GM21526 (cell line): ENCODE results near the gene CTBP1.

Experiments used
- ATAC-seq: cut with Tn5 transposase; IDR thresholded peaks from one replicate; pipeline ENCODE4 v1.9.1; 2021; ENCODE audit warnings: moderate library complexity; ENCODE audit not compliant: unreplicated experiment, low FRiP score

Gene CTBP1

DNA sequence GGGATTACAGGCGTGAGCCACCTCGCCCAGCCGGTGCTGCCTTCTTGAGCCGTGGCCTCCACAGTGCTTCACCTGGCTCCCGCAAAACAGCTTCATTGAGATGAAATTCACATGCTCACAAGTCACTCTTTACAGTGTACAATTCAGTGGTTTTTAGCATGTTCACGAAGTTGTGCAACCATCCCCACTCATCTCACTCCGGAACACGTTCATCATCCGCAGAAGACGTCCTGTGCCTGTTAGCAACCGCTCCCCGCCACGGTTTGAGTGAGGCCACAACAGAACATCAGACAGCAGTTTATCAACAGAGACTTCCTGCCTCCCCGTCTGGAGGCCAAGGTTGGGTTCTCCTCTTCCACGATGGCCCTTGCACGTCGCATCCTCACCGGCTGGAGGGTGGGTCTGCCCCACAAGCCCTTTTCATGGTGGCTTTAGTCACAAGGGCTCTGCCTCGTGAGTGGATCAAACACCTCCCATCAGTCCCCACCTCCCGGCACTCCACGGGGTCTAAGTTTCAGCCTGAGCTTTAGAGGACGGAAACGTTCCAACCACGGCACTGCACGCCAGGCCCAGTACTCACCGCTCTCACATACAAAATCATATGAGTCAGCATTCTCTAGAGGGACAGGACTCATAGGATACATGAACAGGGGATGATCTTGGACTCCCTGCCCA, 46.9 kb downstream of the CTBP1 start:
- no peak for ATAC-seq

DNA sequence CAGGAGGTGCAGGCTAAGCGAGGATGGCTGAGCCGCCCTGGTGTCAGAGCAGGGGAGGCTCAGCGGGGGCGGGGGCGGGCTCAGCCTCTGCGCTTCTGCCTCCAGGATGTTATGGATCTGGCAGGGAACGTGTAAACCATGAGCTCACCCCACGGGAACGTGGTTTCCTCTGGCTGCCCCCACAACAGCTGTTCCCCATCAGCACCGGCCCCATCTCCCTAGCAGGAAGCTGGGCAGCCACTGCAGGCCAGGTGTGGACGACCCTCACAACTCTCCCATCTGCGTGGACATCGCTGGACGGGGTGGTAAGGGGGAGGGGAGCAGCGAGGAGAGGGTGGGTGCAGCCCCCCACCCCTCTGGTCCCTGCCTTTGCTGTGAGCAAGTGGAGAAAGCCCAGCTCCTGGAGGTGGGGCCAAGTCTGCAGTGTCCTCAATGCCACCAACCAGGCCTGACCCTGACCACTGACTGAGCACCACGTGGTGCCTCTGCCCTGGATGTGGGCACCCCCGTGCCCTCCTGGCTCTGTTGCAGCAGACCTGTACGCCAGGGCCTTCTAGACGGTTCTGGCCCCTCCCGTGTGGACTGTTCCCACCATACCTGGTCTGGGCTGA, 48.4 kb downstream of the CTBP1 start:
- ATAC-seq, result no peak

DNA sequence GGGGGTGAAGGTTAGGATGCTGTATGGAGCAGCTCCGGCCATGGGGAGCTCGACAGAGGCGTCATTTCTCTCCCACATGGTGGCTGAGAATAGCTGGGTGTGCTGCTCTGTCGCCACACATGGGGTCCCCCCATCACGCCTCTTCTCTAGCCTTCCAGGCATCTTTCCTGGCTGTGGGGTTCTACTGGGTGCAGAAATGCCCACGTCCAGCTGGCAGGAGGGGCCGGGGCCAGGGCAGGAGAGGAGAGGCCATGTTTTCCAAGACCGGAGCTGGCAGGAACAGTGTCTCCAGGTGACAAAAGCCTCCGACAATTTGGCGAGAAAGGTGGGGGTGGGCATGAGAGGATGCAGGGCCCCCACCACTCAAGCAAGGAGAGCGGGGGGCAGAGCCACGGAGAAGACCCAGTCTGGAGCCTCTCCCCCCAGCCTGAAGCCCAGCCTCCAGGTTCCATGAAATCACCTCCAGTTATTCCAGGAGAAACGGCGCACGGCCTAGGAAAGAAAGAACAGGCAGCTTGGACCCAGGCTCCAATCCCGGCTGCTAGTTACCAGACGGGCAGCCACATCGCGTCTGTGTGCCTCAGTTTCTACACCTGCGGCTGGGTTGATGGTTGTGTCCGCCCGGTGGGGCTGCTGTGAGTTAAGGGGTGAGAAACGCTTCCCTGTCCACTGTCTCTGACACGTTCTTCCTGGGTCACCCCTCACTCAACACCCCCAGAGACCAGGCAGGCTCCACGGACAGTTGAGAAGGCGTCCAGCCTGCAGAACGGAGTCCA, 49.2 kb downstream of the CTBP1 start:
- ATAC-seq, result no peak

DNA sequence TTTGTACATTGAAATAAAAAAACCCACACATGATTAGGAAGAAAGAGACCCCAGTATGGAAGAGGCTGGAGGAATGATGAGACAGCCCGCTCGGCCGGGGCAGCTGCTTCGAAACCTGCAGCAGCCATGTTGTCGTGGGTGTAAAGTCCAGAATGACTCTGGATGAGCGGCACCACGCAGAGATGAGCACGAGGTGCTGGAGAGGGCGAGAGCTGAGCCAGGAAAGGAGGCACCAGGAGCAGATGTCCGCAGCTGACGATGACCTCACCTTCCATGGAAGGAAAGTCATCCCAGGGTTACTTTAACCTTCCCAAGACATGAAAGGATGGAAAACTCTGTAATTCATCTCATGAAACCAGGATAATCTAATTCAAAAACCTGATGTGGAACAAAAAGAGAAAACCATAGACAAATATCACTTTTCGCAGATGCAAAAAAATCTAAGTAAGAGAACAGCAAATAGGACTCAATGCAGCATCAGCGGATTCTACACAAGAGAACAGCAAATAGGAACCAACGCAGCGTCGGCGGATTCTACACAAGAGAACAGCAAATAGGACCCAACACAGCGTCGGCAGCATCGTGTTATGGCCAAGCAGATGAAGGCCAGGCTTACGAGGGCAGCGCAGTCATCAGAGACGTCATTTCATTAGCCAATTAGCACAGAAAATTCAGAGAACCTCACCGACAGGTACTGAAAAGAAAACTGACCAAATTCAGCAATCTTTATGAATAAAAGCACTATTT, 50.7 kb downstream of the CTBP1 start:
- ATAC-seq, result no peak

DNA sequence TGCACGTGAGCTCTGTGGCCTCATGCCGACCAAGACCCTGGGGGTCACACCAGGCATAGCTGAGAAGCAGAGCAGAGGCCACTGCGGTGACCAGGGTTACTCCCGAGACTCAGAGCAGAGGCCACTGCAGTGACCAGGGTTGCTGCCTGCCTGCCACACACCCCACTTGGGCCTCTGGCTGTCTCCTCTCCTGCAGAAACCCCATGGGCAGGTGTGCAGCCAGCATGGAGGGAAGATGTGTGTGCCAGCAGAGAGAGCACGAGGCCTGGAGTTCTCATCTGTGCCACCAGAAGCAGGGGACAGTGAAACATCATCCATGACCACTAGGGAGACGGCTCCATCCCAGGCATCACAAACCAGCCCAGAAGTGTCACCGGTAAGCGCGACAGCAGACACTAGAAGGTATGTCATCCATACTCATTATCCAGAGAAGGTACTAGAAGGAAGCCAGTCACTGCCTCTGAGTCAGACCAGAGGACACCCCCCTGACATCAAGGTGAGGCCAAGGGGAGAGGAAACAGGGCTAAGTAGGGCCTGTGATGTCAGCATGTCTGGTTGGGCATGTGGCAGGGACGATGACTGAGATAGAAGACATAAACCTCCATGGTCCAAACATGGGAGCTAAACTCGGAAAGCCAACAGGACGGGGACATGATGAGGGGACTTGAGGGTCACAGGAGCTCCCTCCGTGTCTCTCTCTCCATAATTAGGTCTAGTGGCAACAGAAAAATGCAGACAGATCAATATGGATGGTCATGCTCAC, 52.3 kb downstream of the CTBP1 start:
- ATAC-seq, result no peak

DNA sequence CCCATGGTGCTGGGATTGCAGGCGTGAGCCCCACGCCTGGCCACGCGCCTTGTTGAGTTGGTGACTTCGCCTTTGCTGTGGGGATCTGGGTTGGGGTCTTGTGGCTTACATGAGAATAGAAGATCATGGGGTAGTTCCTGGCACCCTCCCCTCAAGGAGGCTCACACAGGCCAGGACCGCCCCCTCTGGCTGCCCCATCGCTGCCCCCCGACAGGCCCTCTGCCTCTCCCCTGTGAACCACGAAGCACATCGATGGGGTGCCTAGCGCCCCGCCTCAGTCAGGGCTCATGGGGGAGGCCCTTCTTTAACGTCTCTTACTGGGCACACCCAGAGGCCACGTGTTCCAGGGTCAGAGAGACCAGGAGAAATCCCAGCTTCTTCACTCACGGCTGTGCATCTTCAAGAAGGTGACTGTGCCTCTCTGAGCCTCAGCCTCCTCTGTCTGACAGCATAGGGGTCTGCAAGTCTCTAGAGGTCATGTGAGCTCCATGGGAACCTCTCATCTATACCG, 53.0 kb downstream of the CTBP1 start:
- no peak for ATAC-seq

DNA sequence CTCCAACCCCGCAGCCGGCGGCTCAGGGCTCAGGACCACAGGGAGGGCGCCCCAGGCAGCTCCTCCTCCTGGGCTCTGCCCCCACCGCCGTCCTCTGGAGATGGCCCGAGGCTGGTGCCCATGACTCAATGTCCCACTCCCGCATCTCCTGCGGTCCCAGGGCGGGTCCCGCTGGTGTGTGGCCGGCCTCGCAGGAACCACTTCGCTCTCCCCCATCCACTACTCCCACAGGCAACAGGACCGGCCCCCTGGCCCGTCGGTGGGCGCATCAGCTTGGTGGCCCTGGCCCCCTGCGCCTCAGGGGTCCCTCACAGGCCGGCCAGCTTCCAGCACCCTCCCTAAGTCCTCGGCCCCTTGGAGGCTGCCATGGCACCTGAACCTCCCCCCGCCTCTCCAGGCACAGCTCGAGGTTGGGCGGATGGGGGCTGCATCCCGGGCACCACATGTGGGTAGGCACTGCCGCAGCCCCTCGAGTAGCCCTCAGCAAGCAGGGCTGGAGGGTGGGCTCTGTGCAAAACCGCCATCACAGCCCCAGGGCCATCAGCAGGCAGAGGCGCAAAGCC, 53.7 kb downstream of the CTBP1 start:
- ATAC-seq, result no peak

DNA sequence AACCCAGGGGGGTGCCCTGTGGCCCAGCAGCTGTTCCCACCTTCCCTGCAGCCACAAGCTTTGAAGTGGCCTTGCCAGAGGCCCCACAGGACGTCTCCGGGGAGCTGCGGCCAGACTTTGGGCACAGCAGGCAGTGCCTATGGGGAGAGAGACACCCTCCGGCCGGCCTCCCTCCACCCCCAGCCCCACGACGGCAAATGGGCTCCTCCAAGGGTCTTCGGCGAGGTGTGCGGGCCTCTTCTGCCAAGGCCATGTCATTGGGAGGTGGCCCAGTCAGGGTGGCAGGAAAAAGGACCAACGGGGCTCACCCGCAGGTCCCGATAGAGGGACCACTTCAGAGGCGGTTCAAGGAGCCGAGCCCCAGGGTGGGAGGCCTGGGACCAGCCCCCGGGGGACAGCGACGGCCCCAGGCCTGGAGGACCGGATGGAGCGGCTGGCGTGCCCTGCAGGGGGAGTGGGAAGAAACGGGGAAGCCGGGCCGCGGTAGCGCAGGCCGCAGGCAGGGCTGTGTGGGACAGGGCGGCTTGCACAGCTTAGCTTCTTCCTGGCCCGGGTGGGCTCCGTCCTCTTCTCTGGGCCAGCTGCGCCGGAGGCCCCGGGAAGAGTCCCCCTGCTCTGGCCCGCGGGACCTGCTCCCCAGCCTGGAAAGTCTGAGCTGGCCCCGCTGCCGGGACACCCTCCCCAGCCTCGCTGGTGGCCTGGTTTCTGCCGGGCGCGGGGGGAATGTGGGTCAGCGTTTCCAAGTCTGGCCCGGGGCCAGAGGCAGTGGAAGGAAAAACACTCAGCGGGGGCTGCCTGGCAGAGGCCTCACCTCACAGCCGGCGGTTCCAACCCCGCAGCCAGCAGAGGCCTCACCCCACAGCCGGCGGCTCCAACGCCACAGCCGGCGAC, 54.7 kb downstream of the CTBP1 start:
- ATAC-seq, result no peak

DNA sequence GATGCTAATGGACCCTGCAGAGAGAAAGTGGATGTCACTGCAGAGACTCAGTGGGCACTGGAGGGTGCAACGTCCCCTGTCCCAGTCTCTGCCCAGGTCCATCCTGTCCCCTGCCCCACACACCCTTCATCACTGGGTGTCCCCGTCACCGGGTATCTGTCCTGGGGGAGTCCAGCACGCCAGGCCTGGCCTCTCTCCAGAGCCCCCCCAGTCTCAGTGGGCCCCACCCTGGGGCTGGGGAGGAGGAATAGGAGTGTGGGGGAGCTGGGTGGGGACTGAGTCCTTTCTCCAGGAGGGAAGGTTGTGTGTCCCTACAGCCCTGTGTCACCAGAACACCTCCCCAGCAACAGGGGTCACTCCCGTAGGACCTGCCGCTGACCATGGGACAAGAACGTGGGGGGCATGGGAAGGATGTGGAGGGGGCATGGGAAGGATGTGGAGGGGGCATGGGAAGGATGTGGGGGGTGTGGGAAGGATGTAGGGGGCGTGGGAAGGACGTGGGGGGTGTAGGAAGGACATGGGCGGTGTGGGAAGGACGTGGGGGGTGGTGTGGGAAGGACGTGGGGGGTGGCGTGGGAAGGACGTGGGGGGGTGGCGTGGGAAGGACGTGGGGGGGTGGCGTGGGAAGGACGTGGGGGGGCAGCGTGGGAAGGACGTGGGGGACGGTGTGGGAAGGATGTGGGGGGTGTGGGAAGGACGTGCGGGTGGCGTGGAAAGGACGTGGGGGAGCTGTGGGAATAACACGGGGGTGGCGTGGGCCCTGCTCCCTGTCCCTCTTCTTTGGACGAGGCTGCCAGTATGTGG, 55.5 kb downstream of the CTBP1 start:
- no peak for ATAC-seq

DNA sequence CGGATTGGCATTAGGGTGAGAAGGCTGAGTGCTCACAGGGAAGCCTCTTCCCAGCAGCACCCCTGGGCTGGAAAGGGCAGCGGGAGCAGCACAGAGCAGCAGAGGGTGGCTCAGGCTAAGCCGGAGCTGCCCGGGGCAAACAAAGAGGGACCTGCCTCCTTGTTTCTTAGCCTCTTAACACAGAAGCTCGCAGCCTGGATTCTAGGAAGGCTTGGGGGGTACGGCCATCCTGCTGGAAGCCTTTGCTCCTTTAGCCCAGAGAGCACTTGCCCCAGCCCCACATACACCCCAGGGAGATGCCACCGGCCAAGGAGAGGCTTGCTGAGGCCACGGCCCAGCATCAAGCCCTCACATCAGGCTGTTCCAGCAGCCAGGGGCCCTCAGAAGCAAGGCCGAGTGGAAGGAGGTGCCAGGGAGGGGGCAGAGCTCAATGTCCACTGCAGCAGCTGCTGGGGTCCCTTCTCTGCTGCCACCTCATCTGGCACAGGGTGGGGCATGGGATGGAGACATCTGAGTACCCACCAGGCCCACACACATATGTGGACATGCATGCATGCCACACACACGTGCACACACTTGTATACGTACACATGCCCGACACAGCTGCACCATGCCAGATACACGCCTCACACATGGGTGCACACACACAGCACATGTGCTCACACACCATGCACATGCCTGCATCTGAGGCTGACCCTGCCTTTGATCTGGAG, 56.3 kb downstream of the CTBP1 start:
- no peak for ATAC-seq

DNA sequence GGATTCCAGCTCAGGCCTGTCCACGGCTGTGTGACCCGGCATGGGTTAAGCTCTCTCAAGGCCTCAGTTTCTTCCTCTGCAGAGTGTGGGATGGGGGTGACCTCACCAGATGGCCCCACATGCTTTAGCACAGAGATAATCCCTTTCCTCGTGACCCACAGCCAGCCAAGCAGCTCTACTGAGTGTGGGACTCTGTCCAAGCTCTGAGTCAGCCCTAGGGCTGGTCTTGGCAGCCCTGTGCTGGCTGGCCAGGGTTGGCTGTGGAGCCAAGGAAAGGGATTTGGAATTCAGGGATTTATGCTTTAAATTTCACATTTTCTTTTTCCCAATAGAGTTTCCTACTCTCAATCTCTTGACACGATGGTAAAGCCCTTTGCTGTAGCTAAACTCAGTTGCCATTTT, 56.8 kb downstream of the CTBP1 start:
- no peak for ATAC-seq

DNA sequence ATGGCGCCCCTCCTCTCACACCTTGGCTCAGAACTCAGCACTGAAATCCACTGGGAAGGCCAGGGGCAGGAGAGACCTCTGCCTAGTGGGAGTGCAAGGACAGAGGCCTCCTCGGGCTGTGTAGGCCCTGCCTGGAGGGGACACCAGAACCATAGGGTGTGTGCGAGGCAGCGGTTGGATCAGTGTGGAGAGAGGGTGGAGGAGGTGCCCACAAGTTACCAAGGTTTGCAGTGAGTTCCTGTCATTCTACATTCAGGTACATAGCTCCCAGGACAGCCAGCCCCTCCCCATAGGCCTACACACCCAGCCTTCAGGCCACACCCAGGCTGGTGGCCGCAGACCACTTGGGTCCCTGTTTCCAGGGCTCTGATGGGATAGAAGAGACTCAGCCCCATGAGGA, 57.3 kb downstream of the CTBP1 start:
- ATAC-seq, result no peak

DNA sequence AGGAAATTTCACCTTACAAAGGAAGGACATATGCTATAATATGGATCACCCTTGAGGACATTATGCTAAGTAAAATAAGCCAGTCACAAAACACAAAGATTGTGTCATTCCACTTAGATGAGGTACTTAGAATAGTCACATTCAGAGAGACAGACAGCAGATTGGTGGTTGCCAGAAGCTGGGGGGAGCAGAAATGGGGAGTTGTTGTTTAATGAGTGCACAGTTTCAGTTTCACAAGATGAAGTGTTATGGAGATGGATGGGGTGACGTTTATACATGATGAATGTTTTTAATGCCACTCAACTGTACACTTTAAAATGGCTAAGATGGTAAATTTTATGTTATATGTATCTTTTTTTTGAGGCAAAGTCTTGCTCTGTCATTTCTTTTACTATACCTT, 61.7 kb downstream of the CTBP1 start:
- ATAC-seq, result peak; percentile 59

DNA sequence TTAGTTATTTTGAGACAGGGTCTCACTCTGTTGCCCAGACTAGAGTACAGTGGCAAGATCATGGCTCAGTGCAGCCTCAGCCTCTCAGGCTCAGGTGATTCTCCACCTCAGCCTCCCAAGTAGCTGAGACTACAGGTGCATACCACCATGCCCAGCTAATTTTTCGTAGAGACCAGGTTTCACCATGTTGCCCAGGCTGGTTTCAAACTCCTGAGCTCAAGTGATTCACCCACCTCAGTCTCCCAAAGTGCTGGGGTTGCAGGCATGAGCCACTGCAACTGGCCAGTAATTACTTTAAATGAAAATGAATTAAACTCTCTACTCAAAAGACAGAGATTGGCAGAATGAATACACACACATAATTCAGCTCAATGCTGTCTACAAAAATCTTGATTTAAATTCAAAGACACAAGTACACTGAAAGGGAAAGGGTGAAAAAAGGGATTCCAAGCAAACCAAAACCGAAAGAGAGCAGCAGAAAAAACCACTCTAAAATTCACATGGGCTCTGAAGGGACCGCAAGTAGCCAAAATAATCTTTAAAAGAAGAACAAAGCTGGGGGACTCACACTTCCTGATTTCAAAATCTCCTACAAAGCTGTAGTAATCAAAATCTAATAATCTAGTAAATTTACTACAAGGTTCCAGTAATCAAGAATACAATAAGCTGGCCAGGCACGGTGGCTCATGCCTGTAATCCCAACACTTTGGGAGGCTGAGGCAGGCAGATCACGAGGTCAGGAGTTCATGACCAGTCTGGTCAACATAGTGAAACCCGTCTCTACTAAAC, 64.8 kb downstream of the CTBP1 start:
- ATAC-seq, result no peak

DNA sequence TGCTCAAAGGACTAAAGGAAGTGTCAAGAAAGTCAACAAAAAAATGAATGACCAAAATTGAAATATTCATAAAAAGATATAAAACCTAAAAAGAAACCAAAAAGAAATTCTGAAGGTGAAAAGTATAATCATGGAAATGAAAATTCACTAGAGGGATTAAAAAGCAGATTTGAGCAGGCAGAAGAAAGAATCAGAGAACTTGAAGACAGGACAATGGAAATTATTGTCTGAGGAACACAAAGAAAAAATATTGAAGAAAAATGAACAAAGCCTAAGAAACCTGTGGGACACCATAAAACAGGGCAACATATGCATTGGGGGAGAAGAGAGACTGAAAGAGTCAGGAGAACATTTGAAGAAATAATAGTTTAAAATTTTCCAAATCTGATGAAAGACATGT, 66.6 kb downstream of the CTBP1 start:
- no peak for ATAC-seq

DNA sequence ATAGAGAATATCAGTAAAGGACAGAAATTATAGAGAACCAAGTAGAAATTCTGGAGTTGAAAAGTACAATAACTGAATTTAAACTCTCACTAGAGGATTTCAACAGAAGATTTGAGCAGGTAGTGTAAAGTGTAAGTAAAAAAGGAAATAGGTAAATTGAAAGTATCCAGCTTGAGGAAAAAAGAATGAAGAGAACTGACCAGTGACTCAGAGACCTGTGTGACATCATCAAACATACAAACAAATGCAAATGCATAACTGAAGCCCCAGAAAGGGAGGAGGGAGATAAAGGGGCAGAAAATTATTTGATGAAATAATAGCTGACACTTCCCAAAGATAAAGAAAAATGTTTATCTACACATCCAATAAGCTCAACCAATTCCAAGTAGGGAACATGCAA, 68.3 kb downstream of the CTBP1 start:
- ATAC-seq, result no peak

DNA sequence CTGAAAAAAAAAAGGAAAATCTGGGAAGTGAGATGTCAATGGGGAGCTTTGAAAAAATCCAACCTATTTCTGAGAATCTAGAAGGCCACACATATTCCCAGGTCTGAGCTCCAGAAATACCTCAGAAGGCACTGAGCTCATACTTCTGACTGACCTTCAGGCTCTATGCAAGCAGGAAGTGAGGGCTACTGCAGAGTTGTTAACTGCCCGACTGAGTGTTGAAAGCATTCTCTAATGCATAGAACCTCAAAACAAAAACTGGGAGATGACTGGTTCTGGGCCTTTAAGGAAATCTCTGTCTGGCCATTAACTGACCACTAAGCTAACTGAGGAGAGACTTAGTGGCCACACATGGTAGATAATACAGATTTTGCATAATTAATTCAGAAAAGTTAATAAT, 69.0 kb downstream of the CTBP1 start:
- no peak for ATAC-seq
